Measurements from ENCODE around the gene LY6G6D.

The LY6G6D gene, protein sequence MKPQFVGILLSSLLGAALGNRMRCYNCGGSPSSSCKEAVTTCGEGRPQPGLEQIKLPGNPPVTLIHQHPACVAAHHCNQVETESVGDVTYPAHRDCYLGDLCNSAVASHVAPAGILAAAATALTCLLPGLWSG

DNA sequence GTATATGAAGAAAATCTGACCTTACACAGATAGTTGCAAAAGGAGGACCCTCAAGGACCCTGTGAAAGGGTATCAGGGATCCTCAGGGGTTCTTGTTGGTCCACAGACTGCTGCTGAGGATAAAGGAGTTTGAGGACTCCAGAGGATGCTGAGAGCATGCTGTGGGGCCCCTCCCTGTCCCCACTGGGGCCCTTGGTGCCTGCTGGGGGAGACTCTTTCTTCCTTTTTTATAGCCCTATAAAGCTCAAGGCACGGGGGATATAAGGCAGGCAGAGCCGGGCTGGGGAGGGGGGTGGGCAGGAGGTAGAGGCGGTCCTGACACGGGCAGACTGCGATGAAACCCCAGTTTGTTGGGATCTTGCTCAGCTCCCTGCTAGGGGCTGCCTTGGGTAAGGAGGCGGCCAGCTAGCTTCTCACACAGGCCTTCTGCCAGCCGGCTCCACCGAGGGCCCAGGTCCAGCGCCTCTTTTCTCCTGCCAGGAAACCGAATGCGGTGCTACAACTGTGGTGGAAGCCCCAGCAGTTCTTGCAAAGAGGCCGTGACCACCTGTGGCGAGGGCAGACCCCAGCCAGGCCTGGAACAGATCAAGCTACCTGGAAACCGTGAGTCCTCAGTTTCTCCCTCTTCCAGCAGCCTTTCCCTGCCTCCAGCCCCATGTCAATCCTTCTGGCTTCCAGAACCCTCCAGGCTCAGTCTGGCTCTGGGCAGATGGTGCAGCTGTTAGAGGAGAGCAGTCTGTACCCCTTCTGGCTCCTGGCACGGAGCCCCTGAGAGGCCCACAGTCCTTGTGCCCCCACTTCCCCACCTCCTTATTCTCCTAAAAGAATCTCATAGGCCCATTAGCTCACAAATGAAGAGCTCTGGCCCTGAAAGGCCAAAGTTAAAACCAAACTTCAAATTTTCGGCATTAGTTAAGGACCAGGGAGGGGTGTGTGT, at the start of gene LY6G6D:
Gene LY6G6D, plus strand, starts transcription at position 327 of the 937 bp plus-strand sequence. Its CDS starts 8 bp downstream, at position 335.
- no peak for DNase-seq

DNA sequence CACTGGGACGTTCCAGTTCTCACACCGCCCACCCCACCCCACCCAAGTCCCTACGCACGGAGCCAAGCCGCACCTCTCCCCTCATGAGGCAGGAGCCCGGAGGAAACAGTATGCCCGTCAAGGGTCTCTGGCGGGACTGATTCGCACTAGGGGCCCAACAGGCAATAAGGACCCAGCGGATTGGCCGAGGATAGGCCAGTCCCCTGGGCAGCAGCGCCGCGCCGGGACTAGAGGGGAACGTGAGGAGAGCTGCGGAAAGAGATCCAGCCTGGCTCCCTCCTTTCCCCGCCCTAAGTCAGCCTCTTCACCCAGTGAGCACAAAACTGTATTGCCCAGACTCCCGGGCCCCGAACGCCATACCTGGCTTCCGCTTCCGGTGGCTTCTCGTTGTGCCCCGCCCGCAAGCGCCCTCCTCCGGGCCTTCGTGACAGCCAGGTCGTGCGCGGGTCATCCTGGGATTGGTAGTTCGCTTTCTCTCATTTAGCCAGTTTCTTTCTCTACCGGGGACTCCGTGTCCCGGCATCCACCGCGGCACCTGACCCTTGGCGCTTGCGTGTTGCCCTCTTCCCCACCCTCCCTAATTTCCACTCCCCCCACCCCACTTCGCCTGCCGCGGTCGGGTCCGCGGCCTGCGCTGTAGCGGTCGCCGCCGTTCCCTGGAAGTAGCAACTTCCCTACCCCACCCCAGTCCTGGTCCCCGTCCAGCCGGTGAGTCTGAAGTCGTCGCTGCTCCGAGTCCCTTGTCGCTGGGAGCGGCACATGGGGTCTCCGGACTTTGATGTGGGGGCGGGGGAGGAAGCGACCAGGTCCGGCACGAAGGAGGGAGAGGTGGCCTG, 49.4 kb upstream of the LY6G6D start, which contains the start of gene CSNK2B:
Gene CSNK2B, plus strand, starts transcription at position 580 of the 836 bp plus-strand sequence. CDS start 752 bp downstream, outside the sequence.
- peak; percentile 99 for DNase-seq

DNA sequence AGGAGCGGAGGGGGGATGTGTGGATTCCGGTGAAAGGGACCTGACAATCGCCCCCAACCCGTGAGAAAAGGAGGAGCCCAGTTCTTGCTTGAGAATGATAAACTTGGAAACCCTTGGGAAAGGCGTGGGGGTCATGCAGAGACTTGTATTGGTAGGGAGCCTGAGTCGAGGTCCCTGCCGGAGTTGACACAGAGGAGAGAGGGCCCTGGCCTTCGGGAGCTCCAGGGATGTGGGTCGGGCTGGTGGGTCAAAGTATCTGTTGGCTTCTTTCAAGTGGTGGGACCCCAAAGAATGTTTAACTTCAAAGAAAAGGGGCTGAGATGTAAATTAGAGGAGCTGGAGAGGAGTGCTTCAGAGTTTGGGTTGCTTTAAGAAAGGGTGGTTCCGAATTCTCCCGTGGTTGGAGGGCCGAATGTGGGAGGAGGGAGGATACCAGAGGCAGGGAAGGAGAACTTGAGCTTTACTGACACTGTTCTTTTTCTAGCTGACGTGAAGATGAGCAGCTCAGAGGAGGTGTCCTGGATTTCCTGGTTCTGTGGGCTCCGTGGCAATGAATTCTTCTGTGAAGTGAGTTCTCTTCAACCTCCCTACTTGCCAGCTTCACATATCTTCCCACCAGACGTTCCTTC, 48.7 kb upstream of the LY6G6D start:
- no peak for DNase-seq

DNA sequence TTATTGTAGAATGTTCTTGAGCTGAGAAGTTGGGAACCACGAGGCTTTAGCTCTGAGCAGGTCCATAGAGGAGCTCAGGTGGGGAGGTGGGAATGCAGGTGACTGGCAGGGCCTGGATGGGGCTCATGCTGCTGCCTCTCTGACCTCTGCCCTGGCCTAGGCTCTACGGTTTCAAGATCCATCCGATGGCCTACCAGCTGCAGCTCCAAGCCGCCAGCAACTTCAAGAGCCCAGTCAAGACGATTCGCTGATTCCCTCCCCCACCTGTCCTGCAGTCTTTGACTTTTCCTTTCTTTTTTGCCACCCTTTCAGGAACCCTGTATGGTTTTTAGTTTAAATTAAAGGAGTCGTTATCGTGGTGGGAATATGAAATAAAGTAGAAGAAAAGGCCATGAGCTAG, 45.5 kb upstream of the LY6G6D start, which contains the start of gene LY6G5B:
Gene LY6G5B, plus strand, starts transcription at position 301 of the 400 bp plus-strand sequence. CDS start 975 bp downstream, outside the sequence.
- DNase-seq, result no peak

DNA sequence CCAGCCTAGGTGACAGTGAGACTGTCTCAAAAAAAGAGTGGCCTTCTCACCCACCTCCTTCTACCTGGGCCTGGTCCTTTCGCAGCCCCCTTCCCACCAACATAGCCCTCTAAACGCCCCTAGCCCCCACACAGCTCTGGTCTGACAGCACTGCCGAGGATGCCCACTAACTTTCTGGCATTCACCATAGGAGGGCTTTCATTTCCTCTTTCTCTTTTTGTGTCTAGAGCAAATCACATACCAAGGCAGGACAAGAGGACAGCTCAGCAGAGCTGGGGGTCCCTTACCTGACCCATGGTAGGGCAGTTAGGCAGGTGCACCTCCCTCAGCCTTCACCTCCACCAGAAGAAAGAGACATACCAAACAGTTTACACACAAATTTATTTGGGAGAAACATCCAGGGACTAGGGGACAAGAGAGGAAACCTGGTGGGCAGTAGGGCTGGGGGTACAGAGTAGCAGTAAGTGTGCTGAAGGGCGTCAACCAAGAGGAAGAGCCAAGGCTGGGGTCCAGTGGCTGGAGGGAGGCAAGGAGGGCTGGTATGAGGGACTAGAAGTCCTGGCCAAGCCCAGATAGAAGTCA, 38.7 kb upstream of the LY6G6D start:
- DNase-seq, result no peak

DNA sequence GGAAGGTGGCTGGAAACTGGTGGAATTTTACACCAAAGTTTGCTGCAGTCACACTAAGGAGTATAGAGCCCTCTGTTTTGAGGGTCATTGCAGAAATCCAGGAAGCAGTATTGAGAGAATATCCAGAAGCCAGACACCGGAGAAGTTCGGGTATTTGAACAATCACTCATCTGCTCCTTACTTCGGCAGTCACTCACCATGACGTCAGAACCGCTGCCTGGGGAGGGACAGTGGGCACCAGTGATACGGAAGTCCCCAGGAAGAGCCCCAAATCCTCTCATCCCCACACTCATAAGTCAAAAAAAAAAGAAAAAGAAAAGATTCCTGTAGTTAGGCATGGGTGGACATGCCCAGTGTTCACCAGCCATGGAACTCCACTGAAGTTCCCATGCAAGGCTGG, 38.2 kb upstream of the LY6G6D start:
- no peak for DNase-seq

DNA sequence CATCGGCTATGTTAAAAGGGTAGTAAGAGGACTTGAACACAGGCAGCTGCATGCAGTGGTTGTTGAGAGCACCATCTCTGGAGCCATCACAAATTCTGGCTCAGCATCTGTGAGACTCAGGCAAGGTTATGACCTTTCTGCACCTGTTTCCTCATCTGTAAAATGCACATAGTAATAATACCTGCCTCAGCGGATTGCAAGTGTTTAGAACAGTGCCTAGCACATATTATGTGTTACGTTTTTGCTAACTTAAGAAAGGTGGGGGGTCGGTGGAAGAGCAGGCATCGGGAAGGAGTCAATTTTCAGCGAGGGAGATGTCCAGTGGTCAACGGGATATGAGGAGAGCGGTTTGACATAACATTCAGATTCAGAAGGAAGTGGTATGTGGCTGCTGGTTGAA, 37.2 kb upstream of the LY6G6D start:
- DNase-seq, result no peak

DNA sequence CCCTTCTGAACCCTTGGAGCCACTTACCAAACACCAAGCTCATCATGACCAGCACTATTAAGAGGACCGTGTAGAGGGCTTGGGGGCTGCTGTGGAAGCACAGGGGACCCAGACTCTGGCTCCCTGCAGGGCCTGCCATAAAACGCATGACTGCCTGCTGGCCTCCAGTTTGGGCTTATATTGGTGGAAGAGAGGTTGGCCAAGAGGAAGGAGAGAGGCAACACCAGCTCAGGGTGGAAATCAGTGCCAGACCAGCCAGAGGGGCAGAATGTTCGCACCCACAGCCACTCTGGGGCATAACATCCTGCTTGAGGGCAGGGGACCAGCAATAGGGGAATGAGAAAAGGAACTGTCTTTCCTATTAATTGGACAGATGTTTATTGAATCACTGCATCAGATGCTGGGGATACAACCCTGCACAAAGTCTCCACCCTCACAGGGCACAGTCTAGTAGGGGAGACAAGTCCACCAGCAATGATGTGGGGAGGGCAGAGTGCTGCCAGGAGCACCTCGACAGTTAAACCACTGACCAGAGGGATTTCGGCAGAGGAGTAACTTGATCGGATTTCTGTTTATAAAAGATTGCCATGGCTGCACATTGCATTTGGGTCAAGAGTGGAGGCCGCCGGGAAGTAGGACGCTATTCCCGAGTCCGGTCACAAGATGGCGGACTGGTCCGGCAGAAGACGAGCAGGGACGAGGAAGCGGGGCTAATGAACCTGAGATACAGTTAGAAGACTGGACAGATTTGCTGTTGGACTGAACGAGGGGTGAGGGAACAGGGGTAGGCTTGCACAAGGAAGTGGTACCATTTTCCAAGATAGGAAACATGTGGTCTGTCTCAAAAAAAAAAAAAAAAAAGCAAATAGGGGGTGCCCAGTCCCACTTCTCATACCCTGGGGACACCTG, 34.7 kb upstream of the LY6G6D start, which contains the start of gene LY6G5C:
Gene LY6G5C, minus strand, starts transcription at position 842 of the 909 bp plus-strand sequence. Its CDS starts 694 bp downstream, at position 148.
- peak; percentile 80 for DNase-seq

DNA sequence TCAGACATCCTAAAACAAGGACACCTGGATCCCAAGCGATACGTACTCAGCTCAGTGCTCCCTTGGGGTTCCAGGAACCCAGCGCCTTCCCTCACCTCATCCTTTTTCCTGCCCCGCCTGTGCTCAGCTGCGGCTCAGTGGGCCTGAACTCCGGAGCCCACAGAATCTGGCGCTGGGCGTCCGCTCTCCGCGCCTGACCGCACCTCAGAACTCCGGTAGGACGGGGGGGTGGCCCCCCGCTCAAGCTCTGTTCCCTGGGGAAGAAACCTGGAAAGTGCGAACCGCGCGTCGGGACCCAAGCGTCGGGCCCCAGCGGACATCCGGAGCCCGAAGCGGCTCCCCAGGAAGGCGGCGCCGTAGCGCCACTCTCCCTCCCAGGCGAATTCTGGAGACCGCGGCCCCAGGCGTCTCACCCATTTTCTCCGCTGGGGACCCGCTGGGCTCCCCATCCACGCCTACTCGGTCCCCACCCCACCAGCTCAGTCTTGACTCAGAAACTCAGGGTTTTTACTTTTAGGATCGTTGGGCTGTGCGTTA, 33.9 kb upstream of the LY6G6D start:
- peak; percentile 44 for DNase-seq

DNA sequence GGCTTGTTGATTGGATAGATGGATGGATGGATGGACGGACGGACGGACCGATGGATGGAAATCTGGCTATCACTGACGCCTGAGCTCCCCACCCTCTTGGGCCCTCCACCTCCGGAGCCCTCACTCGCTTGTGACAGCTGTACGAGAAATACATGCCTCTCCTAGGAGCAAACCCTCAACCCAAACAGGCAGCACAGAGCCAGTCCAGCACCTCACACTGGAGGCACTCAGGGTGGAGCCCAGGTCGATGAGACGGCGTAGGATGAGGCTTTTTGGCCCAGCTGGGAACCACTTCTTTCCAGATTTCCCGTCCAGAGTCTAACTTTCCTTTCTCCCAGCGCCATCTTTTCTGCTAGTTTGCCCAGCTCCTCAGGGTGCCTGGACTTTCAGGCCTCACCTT, 31.6 kb upstream of the LY6G6D start:
- no peak for DNase-seq

DNA sequence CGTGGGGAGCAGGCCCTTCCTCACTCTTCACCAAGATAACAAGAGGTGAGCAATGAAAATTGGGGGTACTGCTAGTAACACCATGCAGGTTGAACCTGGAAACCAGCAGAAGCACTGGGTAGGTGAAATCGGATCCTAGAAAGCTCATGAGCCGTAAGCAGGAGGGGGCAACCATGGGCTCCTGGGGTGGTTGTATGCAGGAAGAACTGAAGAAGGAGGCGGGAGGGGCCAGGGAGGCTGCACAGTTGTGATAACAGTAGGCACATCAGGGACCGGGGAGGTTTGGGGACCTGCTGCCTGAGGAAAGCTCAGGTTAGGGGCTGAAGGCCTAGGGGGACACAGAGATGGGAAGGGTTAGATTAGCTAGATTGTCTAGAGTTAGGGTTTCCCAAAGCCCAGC, 28.7 kb upstream of the LY6G6D start:
- no peak for DNase-seq

DNA sequence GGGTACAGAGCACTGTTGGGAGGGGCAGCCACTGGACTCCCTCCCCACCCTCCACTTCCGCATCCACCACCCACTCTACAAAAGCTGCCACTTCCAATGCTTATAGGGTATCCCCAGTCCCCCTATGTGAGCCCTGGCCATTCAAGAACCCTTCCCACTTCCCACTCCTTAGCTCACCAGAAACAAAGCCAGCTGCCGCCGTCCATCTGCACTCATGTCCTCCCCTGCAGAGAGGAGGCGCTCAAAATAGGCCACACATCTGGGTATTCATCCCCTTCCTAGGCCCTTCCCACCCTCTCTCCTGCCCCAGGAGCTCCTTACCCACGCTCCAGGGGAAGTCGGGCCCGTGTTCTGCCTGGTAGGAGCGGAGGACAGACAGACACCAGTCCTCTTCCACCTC, 27.8 kb upstream of the LY6G6D start:
- DNase-seq, result no peak

DNA sequence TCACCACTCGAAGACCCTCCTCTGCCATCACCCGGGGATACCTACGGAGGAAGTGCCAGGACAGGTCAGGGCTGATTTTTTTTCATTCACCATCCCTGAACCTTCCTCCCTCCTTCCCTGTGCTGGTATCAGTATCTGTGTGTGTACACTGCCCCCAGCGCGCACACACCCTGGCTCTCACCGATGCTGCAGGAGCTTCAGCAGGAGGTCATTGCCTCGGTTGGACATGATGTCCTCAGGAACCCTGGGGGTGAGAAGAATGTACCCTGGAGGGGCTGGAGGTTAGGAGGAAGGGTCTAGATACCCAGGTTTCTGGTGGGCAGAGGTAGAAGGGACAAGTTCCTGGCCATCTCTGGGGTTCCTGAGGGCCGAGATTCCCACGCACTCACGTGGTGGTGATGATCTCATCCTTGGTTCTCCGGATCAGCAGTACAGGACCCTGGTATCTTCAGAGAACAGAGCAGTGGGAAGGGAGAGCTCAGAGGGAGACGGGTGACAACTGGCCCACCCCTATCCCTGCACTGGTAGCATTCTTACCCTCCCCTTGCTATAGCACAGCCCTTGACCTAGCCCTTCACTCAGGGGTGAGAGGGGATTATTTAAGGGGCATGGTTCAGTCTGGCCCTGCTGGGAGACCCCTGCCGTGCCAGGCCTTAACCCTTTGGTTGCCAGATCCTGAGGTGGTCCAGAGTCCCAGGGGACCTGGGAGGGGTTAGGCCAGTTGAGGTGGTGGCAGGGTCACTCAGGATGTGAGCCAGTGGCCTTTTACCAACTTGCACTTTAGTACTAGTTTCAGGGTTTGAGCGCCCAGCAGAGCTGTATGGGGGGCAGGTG, 27.1 kb upstream of the LY6G6D start:
- DNase-seq, result no peak

DNA sequence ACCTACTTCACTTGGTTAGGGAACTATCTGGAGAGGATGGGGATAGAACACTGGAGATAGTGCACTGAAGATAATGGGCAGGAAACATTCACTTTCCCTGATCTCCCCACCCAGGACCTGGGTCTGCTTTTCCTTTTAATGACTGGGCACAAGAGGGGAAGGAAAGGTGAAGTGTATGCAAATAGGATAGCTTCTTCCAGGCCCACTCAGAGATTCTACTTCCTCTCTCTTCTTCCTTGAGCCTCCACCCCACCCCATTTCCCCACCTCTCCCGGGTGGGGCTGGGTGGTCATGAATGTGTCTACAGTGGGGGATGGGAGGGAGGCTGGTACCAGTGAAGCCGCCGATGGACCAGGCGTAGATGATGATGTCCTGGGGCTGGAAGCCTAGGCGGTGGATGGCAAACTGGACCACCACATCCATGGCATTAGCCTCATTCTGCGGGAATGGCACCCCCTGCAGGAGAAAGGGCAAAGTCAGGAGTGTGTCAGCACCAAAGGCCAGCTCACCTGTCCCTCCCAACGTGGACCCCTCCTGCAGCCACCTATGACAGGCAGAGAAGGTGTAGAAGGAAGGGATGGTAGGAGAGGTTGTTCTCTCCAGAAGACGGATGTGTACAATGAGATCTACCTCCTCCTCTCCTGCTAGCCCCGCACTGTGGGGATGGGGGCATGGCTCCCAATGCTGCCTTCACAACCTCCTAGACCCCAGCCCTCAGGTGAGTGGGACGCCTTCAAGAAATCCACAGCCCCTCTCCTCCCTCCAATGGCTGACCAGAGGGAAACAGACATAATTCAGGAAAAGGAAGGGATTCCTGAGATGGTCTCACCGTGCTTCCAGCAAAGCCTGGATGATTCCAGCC, 25.7 kb upstream of the LY6G6D start:
- no peak for DNase-seq

DNA sequence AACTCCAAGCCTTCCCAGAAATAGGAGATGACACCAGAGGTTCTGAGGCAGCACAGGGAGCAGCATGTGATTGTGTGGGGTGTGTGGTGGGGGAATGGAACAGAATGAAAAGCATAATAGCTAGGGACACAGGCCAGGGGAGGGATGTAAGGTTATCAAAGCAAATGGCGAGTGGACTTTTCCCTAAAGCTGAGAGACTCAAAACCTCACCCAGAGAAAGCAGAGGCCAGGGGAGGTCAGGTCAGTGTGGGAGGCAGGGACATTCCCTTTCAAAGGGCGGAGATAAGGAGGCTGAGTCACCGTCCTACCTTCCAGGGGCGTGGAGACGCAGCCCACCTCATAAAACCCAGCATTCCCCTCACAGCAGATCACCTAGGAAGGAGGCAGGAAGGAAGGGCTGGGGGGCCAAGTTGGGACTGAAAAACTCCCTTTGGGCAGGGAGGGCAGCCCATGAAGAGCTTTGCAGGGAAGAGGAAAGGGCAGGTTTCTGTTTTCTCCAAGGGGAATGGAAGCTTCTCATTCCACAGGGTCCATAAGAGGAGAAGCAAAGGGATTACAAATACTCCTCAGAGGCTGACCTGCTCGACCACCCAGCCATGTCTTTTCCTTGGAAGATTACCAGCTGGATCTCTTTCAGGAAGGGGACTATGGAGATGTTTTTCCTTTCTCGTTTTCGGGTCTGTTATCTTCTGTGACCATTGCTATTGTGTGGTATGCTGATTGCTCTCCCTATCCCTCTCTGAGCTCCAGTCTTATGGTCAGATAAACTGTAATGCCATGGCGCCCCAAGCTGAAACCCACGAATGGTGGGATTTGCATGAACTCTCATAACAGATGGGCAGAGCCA, 24.7 kb upstream of the LY6G6D start:
- no peak for DNase-seq

DNA sequence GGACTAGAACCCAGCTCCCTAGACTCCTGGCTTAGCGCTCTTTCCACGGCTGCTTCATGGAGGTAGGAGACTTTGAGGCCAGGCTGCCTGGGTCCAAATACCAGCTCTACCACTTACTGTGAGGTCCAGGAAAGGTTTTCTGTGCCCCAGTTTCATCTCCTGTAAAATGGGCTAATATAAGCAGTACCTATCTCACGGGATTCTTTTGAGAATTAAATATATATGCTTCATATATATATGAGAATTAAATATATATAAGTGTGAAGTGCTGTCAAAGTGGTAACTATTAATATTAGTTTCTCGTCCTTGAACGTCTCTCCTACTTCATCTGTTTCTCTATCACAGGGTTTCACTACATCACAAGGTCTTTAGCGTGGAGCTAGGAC, 24.1 kb upstream of the LY6G6D start:
- no peak for DNase-seq

DNA sequence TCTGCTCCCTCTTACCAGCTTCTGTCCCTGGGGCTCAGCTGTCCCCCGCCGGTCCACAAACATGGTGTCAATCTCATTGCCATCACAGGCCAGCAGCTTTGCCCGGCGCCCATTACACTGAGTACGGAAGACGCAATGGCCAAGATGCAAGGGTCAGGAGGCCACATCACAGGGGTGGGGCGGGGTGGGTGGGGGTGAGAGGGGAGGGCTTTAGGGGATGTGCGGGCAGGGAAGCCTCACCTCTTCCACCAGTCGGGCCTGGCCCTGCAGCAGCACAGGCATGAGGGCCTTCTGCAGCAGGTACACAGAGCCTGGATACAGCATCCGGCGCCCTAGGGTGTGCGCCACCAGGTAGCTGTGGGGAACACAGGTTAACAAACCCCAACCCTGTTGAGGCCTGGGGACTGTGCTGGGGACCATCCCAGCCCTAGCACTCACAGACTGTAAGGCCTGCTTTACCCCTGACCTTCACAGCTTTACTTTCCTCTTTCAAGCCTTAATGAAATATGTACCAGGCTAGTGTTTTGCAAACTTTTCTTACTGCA, 23.5 kb upstream of the LY6G6D start:
- DNase-seq, result no peak

DNA sequence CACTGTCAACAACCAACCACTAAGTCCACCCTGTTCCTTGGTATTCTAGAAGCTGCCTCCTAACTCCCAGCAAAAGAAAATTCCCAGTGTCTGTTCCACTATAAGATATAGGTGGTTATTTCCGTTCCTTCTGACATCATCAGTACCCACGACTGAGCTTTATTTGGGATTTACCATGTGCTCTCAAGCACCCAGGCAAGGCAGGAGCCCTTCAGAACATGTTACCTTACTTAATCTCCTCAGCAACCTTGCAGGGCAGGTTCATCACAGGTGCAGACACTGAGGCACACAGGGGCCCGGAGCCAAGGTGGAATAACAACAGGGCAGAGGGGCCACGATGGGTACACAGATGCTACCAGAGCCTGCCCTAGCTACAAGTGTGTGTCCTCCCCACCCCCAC, 22.8 kb upstream of the LY6G6D start:
- DNase-seq, result no peak

Measured in activated CD4-positive, alpha-beta T cell treated with anti-CD3 and anti-CD28 coated beads, Interleukin-2, amount 50 U/mL, for 16 hours (primary cell).